ENCODE data around the gene NFATC2. TPM values are rescaled to one million over a fixed set of nuclear protein-coding genes. Genes with fewer than 3 reads are reported as not detected.
A peak's percentile ranks its signal among the peaks of the same experiment; 100 is the strongest.
"Not testable (repeated sequence)": the region's sequence is repeated elsewhere in the genome, so short reads cannot be mapped to it uniquely, and the experiment has no call there.

NFATC2 gene
- total RNA-seq, 1 donor, result 0.36 TPM

GRCh38 chr20:51541189-51542032 is 1.1 kb downstream of the NFATC2 start:
- H2AFZ ChIP-seq (ENCODE audit: low read length), result no peak overlapping the region
- no peak overlapping the region for H3K4me2 ChIP-seq (ENCODE audit: insufficient read depth, low read length)
- no peak overlapping the region for H3K27ac ChIP-seq (ENCODE audit: low read depth, low read length)

GRCh38 chr20:51540580-51540979 is 1.9 kb downstream of the NFATC2 start:
- no peak overlapping the region for H2AFZ ChIP-seq (ENCODE audit: low read length)
- H4K20me1 ChIP-seq (ENCODE audit: insufficient read depth, low read length), result no peaks in the 10 kb centered on the region
- no peaks in the 10 kb centered on the region for H3K79me2 ChIP-seq (ENCODE audit: insufficient read depth, low read length)
- H3K4me3 ChIP-seq (ENCODE audit: insufficient read depth, low read length), result no peak overlapping the region
- H3K9me3 ChIP-seq (ENCODE audit: low read depth, low read length), result no peaks in the 10 kb centered on the region
- H3K27ac ChIP-seq (ENCODE audit: low read depth, low read length), result no peak overlapping the region
- no peaks in the 10 kb centered on the region for H3K4me1 ChIP-seq (ENCODE audit: insufficient read depth, low read length)
- H3K4me2 ChIP-seq (ENCODE audit: insufficient read depth, low read length), result no peak overlapping the region
- TF ChIP-seq CTCF (IDR thresholded peaks at IDR 0.05; ENCODE audit: extremely low read depth, low read depth, low read length), result no peak
- DNase-seq (ENCODE audit: insufficient read length, low spot score, missing footprints), result no peak
- H3K36me3 ChIP-seq (ENCODE audit: insufficient read depth, low read length), result no peaks in the 10 kb centered on the region
- peaks cover 35% of the 10 kb centered on the region for H3K27me3 ChIP-seq (ENCODE audit: insufficient read depth, low read length)

More at GRCh38 chr20:51541189-51542032, 1.1 kb downstream of the NFATC2 start:
- Histone ChIP-seq H3K9me3 (ENCODE audit: low read depth, low read length) (no peaks in the 10 kb centered on the region), H3K36me3 (ENCODE audit: insufficient read depth, low read length) (no peaks in the 10 kb centered on the region), H3K4me3 (ENCODE audit: insufficient read depth, low read length) (no peak overlapping the region), H3K4me1 (ENCODE audit: insufficient read depth, low read length) (no peaks in the 10 kb centered on the region), H4K20me1 (ENCODE audit: insufficient read depth, low read length) (no peaks in the 10 kb centered on the region), H3K27me3 (ENCODE audit: insufficient read depth, low read length) (peaks cover 38% of the 10 kb centered on the region), H3K79me2 (ENCODE audit: insufficient read depth, low read length) (no peaks in the 10 kb centered on the region)
- DNase-seq (ENCODE audit: insufficient read length, low spot score, missing footprints), result peak; percentile 93
- no peak for TF ChIP-seq CTCF (IDR thresholded peaks at IDR 0.05; ENCODE audit: extremely low read depth, low read depth, low read length)

GRCh38 chr20:51540074-51540473 is 2.4 kb downstream of the NFATC2 start:
- not testable (repeated sequence) for H2AFZ ChIP-seq (ENCODE audit: low read length); H3K4me1 ChIP-seq (ENCODE audit: insufficient read depth, low read length); H3K36me3 ChIP-seq (ENCODE audit: insufficient read depth, low read length); DNase-seq (ENCODE audit: insufficient read length, low spot score, missing footprints); H3K4me2 ChIP-seq (ENCODE audit: insufficient read depth, low read length); H3K27ac ChIP-seq (ENCODE audit: low read depth, low read length); H3K4me3 ChIP-seq (ENCODE audit: insufficient read depth, low read length); H4K20me1 ChIP-seq (ENCODE audit: insufficient read depth, low read length); H3K9me3 ChIP-seq (ENCODE audit: low read depth, low read length); H3K79me2 ChIP-seq (ENCODE audit: insufficient read depth, low read length)
- H3K27me3 ChIP-seq (ENCODE audit: insufficient read depth, low read length), result peaks cover 31% of the 10 kb centered on the region

- no peak for DNase-seq (ENCODE audit: insufficient read length, low spot score, missing footprints)
- H3K27ac ChIP-seq (ENCODE audit: low read depth, low read length), result no peak overlapping the region
- H3K4me1 ChIP-seq (ENCODE audit: insufficient read depth, low read length), result peaks cover 21% of the 10 kb centered on the region
- TF ChIP-seq CTCF (IDR thresholded peaks at IDR 0.05; ENCODE audit: extremely low read depth, low read depth, low read length), result no peak
- H3K4me3 ChIP-seq (ENCODE audit: insufficient read depth, low read length), result no peak overlapping the region
- no peaks in the 10 kb centered on the region for H3K36me3 ChIP-seq (ENCODE audit: insufficient read depth, low read length)
- no peaks in the 10 kb centered on the region for H3K79me2 ChIP-seq (ENCODE audit: insufficient read depth, low read length)
- no peaks in the 10 kb centered on the region for H3K9me3 ChIP-seq (ENCODE audit: low read depth, low read length)
- H2AFZ ChIP-seq (ENCODE audit: low read length), result no peak overlapping the region
- peaks cover 4% of the 10 kb centered on the region for H3K27me3 ChIP-seq (ENCODE audit: insufficient read depth, low read length)
- H4K20me1 ChIP-seq (ENCODE audit: insufficient read depth, low read length), result no peaks in the 10 kb centered on the region
- no peak overlapping the region for H3K4me2 ChIP-seq (ENCODE audit: insufficient read depth, low read length)
Observed at GRCh38 chr20:51536116-51537069, 6.1 kb downstream of the NFATC2 start.
